Nephron progenitor cell (in vitro differentiated cells): ENCODE data around the gene AQP5.

Source experiments
- DNase-seq: peaks from one replicate; pipeline ENCODE4 v3.0.0; 2021
- H3K27ac Mint-ChIP-seq: 2 replicates; pipeline ENCODE4 v1.8.0; 2021; ENCODE audit warnings: mild to moderate bottlenecking, moderate library complexity, mixed read lengths
- H3K27me3 Mint-ChIP-seq: 2 replicates; pipeline ENCODE4 v1.8.0; 2021; ENCODE audit warnings: mild to moderate bottlenecking, low read depth, mixed read lengths; ENCODE audit not compliant: poor library complexity
- H3K36me3 Mint-ChIP-seq: 2 replicates; pipeline ENCODE4 v1.8.0; 2021; ENCODE audit warnings: low read depth, mixed read lengths
- H3K4me1 Mint-ChIP-seq: 2 replicates; pipeline ENCODE4 v1.8.0; 2021; ENCODE audit warnings: mixed read lengths
- H3K4me3 Mint-ChIP-seq: 2 replicates; pipeline ENCODE4 v1.8.0; 2021; ENCODE audit warnings: mild to moderate bottlenecking, moderate library complexity, mixed read lengths
- H3K9me3 Mint-ChIP-seq: 2 replicates; pipeline ENCODE4 v1.8.0; 2021; ENCODE audit warnings: mild to moderate bottlenecking, moderate library complexity, mixed read lengths
- CTCF ChIP-seq: fragments of 200-600 bp; sonication (generic); IDR thresholded peaks from 2 replicates; pipeline ENCODE4 v1.5.0; 2021; ENCODE audit warnings: antibody characterized with exemption

The AQP5 gene

GRCh38 chr12:49923035-49923644, 38.5 kb upstream of the AQP5 start:
- no peaks in the 10 kb centered on the region for H3K9me3 Mint-ChIP-seq
- no peak for DNase-seq
- peaks cover 8% of the 10 kb centered on the region for H3K27me3 Mint-ChIP-seq
- H3K4me1 Mint-ChIP-seq: no peaks in the 10 kb centered on the region
- no peaks in the 10 kb centered on the region for H3K36me3 Mint-ChIP-seq
- TF ChIP-seq CTCF: no peak
- no peak overlapping the region for H3K27ac Mint-ChIP-seq
- H3K4me3 Mint-ChIP-seq: no peak overlapping the region

GRCh38 chr12:49923880-49924556, 37.7 kb upstream of the AQP5 start:
- Mint-ChIP-seq H3K27me3 (peaks cover 13% of the 10 kb centered on the region), H3K27ac (no peak overlapping the region), H3K36me3 (no peaks in the 10 kb centered on the region), H3K4me1 (no peaks in the 10 kb centered on the region), H3K4me3 (no peak overlapping the region), H3K9me3 (no peaks in the 10 kb centered on the region)
- no peak for TF ChIP-seq CTCF
- DNase-seq: no peak

- Mint-ChIP-seq H3K9me3 (no peaks in the 10 kb centered on the region), H3K27me3 (peaks cover 19% of the 10 kb centered on the region), H3K4me1 (no peaks in the 10 kb centered on the region), H3K36me3 (no peaks in the 10 kb centered on the region), H3K27ac (no peak overlapping the region), H3K4me3 (no peak overlapping the region)
- no peak for TF ChIP-seq CTCF
- DNase-seq: no peak
Observed at GRCh38 chr12:49924628-49925246, 36.9 kb upstream of the AQP5 start.

- no peak for DNase-seq
- Mint-ChIP-seq H3K36me3 (no peaks in the 10 kb centered on the region), H3K27me3 (peaks cover 20% of the 10 kb centered on the region), H3K27ac (peak overlapping the region; percentile 54), H3K4me1 (no peaks in the 10 kb centered on the region), H3K9me3 (no peaks in the 10 kb centered on the region), H3K4me3 (no peak overlapping the region)
- no peak for TF ChIP-seq CTCF
Observed at GRCh38 chr12:49925433-49926204, 36.1 kb upstream of the AQP5 start.

- no peaks in the 10 kb centered on the region for H3K9me3 Mint-ChIP-seq
- DNase-seq: no peak
- peaks cover 19% of the 10 kb centered on the region for H3K27me3 Mint-ChIP-seq
- no peaks in the 10 kb centered on the region for H3K36me3 Mint-ChIP-seq
- H3K27ac Mint-ChIP-seq: no peak overlapping the region
- H3K4me3 Mint-ChIP-seq: no peak overlapping the region
- no peak for TF ChIP-seq CTCF
- peaks cover under 1% of the 10 kb centered on the region for H3K4me1 Mint-ChIP-seq
Observed at GRCh38 chr12:49928471-49928870, 33.2 kb upstream of the AQP5 start.
